B cell (primary cell): Measurements from ENCODE around the gene MAP1B. TPM values are rescaled to one million over a fixed set of nuclear protein-coding genes. Genes with fewer than 3 reads are reported as not detected.

ENCODE experiments used
- ATAC-seq: fragments of 200-7000 bp; cut with Tn5 transposase; one replicate; pipeline ENCODE4 v1.10.0; 2021; ENCODE audit warnings: low read depth, mild to moderate bottlenecking, moderate number of reproducible peaks, moderate library complexity
- CTCF ChIA-PET: fragments of 350-600 bp; sonication (Branson Sonifier 250); formaldehyde crosslinking; loops from one replicate; lab custom pipeline; 2021; ENCODE audit warnings: antibody characterized with exemption, inconsistent platforms; lab: Charles Lee
- POLR2A ChIA-PET: fragments of 350-600 bp; sonication (Branson Sonifier 250); formaldehyde crosslinking; loops from one replicate; lab custom pipeline; 2021; ENCODE audit warnings: antibody characterized with exemption; lab: Charles Lee
- DNase-seq: peaks from one replicate; pipeline ENCODE4 v3.0.0; 2013
- H2AFZ ChIP-seq: 2 replicates; pipeline ENCODE4 v1.6.1; 2012; ENCODE audit warnings: mild to moderate bottlenecking, low read depth, low read length; ENCODE audit not compliant: insufficient read depth, poor library complexity, severe bottlenecking
- H3K27ac ChIP-seq, 2 donors: 1 replicate in 1 of 2; 2 replicates in 1 of 2; pipeline ENCODE4 v1.5.1; 2012 to 2013; ENCODE audit warnings: low read length in 2 of 2, mild to moderate bottlenecking in 2 of 2, moderate library complexity in 1 of 2
- H3K27me3 ChIP-seq, 4 experiments: fragments of 200-600 bp in 1 of 4; sonication (generic) in 1 of 4; replicated peaks in 1 of 4; 1 replicate in 2 of 4; 2 replicates in 2 of 4; pipeline versions ENCODE4 v1.6.1 to v1.7.0; 2013 to 2016; ENCODE audit warnings: low read length in 3 of 4, mild to moderate bottlenecking in 2 of 4, mixed read lengths in 1 of 4, moderate library complexity in 1 of 4; ENCODE audit not compliant: insufficient read depth in 4 of 4, control insufficient read depth in 3 of 4; ENCODE audit errors: control extremely low read depth in 1 of 4
- H3K36me3 ChIP-seq, 2 experiments: replicated peaks in 1 of 2; 1 replicate in 1 of 2; 2 replicates in 1 of 2; pipeline versions ENCODE4 v1.6.1 to v1.7.1; 2013; ENCODE audit warnings: low read length in 1 of 2; ENCODE audit not compliant: insufficient read depth in 2 of 2, control insufficient read depth in 1 of 2; ENCODE audit errors: control extremely low read depth in 1 of 2, extremely low read depth in 1 of 2
- H3K4me1 ChIP-seq, 2 donors: fragments of 200-600 bp in 1 of 2; sonication (generic) in 1 of 2; 1 replicate in 1 of 2; 2 replicates in 1 of 2; pipeline versions ENCODE4 v1.5.1 to v1.6.1; 2013 to 2017; ENCODE audit warnings: low read length in 2 of 2; ENCODE audit not compliant: control insufficient read depth in 2 of 2, insufficient read depth in 2 of 2
- H3K4me2 ChIP-seq: replicated peaks from 2 replicates; pipeline ENCODE3; 2012; ENCODE audit warnings: mild to moderate bottlenecking, low read depth, low read length; ENCODE audit not compliant: poor library complexity, severe bottlenecking
- H3K4me3 ChIP-seq, 5 experiments: fragments of 200-600 bp in 1 of 5; sonication (generic) in 1 of 5; 1 replicate in 3 of 5; 2 replicates in 2 of 5; pipeline versions ENCODE4 v1.5.1 to v1.7.0; 2011 to 2016; ENCODE audit warnings: low read length in 4 of 5, mild to moderate bottlenecking in 4 of 5, low read depth in 2 of 5, control low read depth in 1 of 5, moderate library complexity in 1 of 5; ENCODE audit not compliant: insufficient read depth in 1 of 5; ENCODE audit errors: control extremely low read depth in 1 of 5, extremely low read depth in 1 of 5
- H3K79me2 ChIP-seq: fragments of 200-600 bp; sonication (generic); one replicate; pipeline ENCODE4 v1.6.0; 2016; ENCODE audit warnings: low read length; ENCODE audit not compliant: control insufficient read depth, insufficient read depth
- H3K9ac ChIP-seq: fragments of 200-600 bp; sonication (generic); 2 replicates; pipeline ENCODE4 v1.6.1; 2017; ENCODE audit warnings: mild to moderate bottlenecking, low read length, moderate library complexity
- H3K9me3 ChIP-seq, 3 donors: one replicate each; pipeline versions ENCODE4 v1.6.1 to v1.7.1; 2013; ENCODE audit warnings: low read length in 2 of 3; ENCODE audit not compliant: control insufficient read depth in 2 of 3, insufficient read depth in 1 of 3; ENCODE audit errors: control extremely low read depth in 1 of 3
- H4K20me1 ChIP-seq: 2 replicates; pipeline ENCODE4 v1.6.0; 2012; ENCODE audit warnings: mild to moderate bottlenecking, low read length; ENCODE audit not compliant: insufficient read depth, control insufficient read depth, poor library complexity, severe bottlenecking
- H3K27ac Mint-ChIP-seq: one replicate; pipeline ENCODE4 v1.8.0; 2021; ENCODE audit warnings: mixed read lengths
- H3K27me3 Mint-ChIP-seq: one replicate; pipeline ENCODE4 v1.8.0; 2021; ENCODE audit warnings: mixed read lengths
- H3K4me1 Mint-ChIP-seq: one replicate; pipeline ENCODE4 v1.8.0; 2021; ENCODE audit warnings: mixed read lengths
- H3K4me3 Mint-ChIP-seq: one replicate; pipeline ENCODE4 v1.8.0; 2021; ENCODE audit warnings: mixed read lengths
- H3K9me3 Mint-ChIP-seq: one replicate; pipeline ENCODE4 v1.8.0; 2022; ENCODE audit warnings: mixed read lengths; ENCODE audit not compliant: insufficient read depth
- EZH2 ChIP-seq: IDR thresholded peaks from 2 replicates; pipeline ENCODE4 v1.6.1; 2012; ENCODE audit warnings: borderline replicate concordance, low read depth, mild to moderate bottlenecking, moderate library complexity, low read length; ENCODE audit not compliant: insufficient read depth, poor library complexity, severe bottlenecking
- WGBS: methylation state at CpG from one replicate; pipeline ENCODE4 v1.1.5; 2013; ENCODE audit warnings: missing lambda C conversion rate; ENCODE audit not compliant: insufficient coverage; 5-methylcytosine and 5-hydroxymethylcytosine counted together
- intact Hi-C: fragments of 100-400 bp; cut with micrococcal nuclease; formaldehyde crosslinking; loops from one replicate; pipeline ENCODE4 v1.10.0; 2022
- polyA plus RNA-seq: library from polyadenylated mRNA; depleted of rRNA; stranded (reverse); fragments of >200 nt; gene quantifications from 2 replicates; pipeline ENCODE4 v1.2.3, GENCODE V29; 2012
- total RNA-seq, 2 donors: library from RNA; stranded (reverse); fragments of 120-200 nt in 1 of 2; gene quantifications; 1 replicate in 1 of 2; 2 replicates in 1 of 2; pipeline versions ENCODE4 v1.2.3 to v1.2.4, GENCODE V29; 2013 to 2022
- TF ChIP-seq, protein P1 (sequence below): fragments of 200-600 bp; IDR thresholded peaks from one replicate; pipeline ENCODE4 v1.8.0; 2022; ENCODE audit warnings: antibody characterized with exemption, mild to moderate bottlenecking

MAP1B gene
- total and polyA plus RNA-seq, 2 donors (not counting 1 experiment from before 2014, with no cell fraction given), result 0.15 TPM; not detected in 1

DNA sequence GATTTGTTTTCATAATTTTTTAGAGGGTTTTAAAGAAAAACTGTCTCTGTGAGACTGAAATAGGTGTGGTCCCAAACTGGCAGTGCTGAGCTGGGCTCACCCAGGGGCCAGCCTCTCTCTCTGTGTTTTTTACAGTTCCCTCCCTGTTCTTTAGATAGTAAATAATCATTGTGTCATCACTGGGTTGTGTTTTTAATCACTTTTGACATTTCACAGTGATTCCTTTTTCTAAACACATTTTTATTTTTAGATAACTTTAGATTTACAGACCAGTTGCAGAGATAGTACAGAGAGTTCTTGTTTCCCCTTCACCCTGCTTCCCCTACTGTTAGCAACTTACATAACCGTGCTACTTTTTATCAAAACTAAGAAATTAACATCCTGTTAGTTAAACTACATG is 44.4 kb downstream of the MAP1B start:
- no CpG with 5 or more reads among the region's 1 CpG for WGBS
- H3K4me3 ChIP-seq, result no peak overlapping the region
- no peak for DNase-seq
- H3K79me2 ChIP-seq, result no peaks in the 10 kb centered on the region
- Mint-ChIP-seq H3K27ac (no peak overlapping the region), H3K9me3 (no peaks in the 10 kb centered on the region), H3K4me1 (no peaks in the 10 kb centered on the region), H3K27me3 (peaks cover 11% of the 10 kb centered on the region), H3K4me3 (no peak overlapping the region)
- POLR2A ChIA-PET, result no interaction called here
- H3K9ac ChIP-seq, result no peak overlapping the region
- peak overlapping the region; percentile 9 for H2AFZ ChIP-seq
- no peaks in the 10 kb centered on the region for H3K36me3 ChIP-seq
- H4K20me1 ChIP-seq, result no peaks in the 10 kb centered on the region
- intact Hi-C loops, result no loop called here
- H3K4me2 ChIP-seq, result no peak overlapping the region
- peaks cover 0 to 4% (median 0%) of the 10 kb centered on the region in 4 experiments for H3K27me3 ChIP-seq
- CTCF ChIA-PET, result no interaction called here
- TF ChIP-seq EZH2, result no peak
- TF ChIP-seq, protein P1, sequence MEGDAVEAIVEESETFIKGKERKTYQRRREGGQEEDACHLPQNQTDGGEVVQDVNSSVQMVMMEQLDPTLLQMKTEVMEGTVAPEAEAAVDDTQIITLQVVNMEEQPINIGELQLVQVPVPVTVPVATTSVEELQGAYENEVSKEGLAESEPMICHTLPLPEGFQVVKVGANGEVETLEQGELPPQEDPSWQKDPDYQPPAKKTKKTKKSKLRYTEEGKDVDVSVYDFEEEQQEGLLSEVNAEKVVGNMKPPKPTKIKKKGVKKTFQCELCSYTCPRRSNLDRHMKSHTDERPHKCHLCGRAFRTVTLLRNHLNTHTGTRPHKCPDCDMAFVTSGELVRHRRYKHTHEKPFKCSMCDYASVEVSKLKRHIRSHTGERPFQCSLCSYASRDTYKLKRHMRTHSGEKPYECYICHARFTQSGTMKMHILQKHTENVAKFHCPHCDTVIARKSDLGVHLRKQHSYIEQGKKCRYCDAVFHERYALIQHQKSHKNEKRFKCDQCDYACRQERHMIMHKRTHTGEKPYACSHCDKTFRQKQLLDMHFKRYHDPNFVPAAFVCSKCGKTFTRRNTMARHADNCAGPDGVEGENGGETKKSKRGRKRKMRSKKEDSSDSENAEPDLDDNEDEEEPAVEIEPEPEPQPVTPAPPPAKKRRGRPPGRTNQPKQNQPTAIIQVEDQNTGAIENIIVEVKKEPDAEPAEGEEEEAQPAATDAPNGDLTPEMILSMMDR, result no peak
- ATAC-seq, result no peak
- no peaks in the 10 kb centered on the region for H3K4me1 ChIP-seq
- H3K27ac ChIP-seq, result no peak overlapping the region
- no peaks in the 10 kb centered on the region for H3K9me3 ChIP-seq

DNA sequence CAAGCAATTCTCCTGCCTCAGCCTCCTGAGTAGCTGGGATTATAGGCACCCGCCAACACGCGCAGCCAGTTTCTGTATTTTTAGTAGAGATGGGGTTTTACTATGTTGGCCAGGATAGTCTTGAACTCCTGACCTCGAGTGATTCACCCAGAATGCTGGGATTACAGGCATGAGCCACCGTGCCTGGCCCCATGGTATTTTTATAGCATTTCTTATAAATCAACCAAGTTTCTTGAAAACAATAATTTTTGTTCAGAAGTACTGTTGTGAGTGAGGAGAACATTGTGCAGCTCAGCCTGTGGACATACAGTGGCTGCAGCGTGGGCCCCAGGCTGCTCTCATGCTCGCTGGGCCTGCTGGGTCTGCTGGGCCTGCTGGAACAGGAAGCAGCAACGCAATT is 45.3 kb downstream of the MAP1B start:
- Histone ChIP-seq H3K27ac (no peak overlapping the region), H3K27me3 (peaks cover 0 to 4% (median 0%) of the 10 kb centered on the region in 4 experiments), H3K9me3 (no peaks in the 10 kb centered on the region), H4K20me1 (no peaks in the 10 kb centered on the region), H3K36me3 (no peaks in the 10 kb centered on the region), H3K9ac (no peak overlapping the region), H3K4me1 (no peaks in the 10 kb centered on the region), H3K4me3 (no peak overlapping the region), H3K79me2 (no peaks in the 10 kb centered on the region), H3K4me2 (no peak overlapping the region), H2AFZ (no peak overlapping the region)
- DNase-seq, result no peak
- Mint-ChIP-seq H3K4me3 (no peak overlapping the region), H3K4me1 (no peaks in the 10 kb centered on the region), H3K27ac (no peak overlapping the region), H3K9me3 (no peaks in the 10 kb centered on the region), H3K27me3 (peaks cover 11% of the 10 kb centered on the region)
- POLR2A ChIA-PET, result no interaction called here
- TF ChIP-seq EZH2, result no peak
- TF ChIP-seq, protein P1, result no peak
- WGBS, result 97% methylated on average over 4 of the region's 8 CpGs
- intact Hi-C loops, result no loop called here
- CTCF ChIA-PET, result no interaction called here
- no peak for ATAC-seq
